HG02759 (cell line): ENCODE measurements around the gene ERAL1.
"Not testable (repeated sequence)": the region's sequence is repeated elsewhere in the genome, so short reads cannot be mapped to it uniquely, and the experiment has no call there.

Experiments used
- ATAC-seq: cut with Tn5 transposase; IDR thresholded peaks from one replicate; pipeline ENCODE4 v1.9.1; 2021; ENCODE audit warnings: mild to moderate bottlenecking, moderate library complexity; ENCODE audit not compliant: unreplicated experiment

The ERAL1 gene

GRCh38 chr17:28854457-28855335, at the start of gene ERAL1:
ERAL1 (plus strand) TSS chr17:28855016; CDS start chr17:28855035, 19 bp downstream.
- peak; percentile 98 for ATAC-seq

- no peak for ATAC-seq
These were observed 46.7 kb upstream of the ERAL1 start for GRCh38 chr17:28807925-28808634.

- ATAC-seq: no peak
These were observed 44.4 kb upstream of the ERAL1 start for GRCh38 chr17:28810437-28810836.

GRCh38 chr17:28811651-28812090, 43.1 kb upstream of the ERAL1 start:
- ATAC-seq: no peak

- ATAC-seq: peak; percentile 99
These were observed 42.6 kb upstream of the ERAL1 start for GRCh38 chr17:28812091-28812747.

GRCh38 chr17:28812748-28813377, 42.0 kb upstream of the ERAL1 start:
- ATAC-seq: no peak

GRCh38 chr17:28816540-28816939, 38.3 kb upstream of the ERAL1 start:
- ATAC-seq: no peak

GRCh38 chr17:28818819-28819221, 36.0 kb upstream of the ERAL1 start:
- ATAC-seq: no peak

GRCh38 chr17:28819582-28819981, 35.2 kb upstream of the ERAL1 start:
- no peak for ATAC-seq

GRCh38 chr17:28827672-28828071, 27.1 kb upstream of the ERAL1 start:
- no peak for ATAC-seq

GRCh38 chr17:28828294-28829040, 26.3 kb upstream of the ERAL1 start:
- ATAC-seq: no peak

- no peak for ATAC-seq
These were observed 20.4 kb upstream of the ERAL1 start for GRCh38 chr17:28834420-28834819.

GRCh38 chr17:28836541-28836940, 18.3 kb upstream of the ERAL1 start:
- ATAC-seq: not testable (repeated sequence)

- ATAC-seq: no peak
These were observed 15.6 kb upstream of the ERAL1 start for GRCh38 chr17:28839221-28839620.

- no peak for ATAC-seq
These were observed 12.9 kb upstream of the ERAL1 start for GRCh38 chr17:28841901-28842281.

- ATAC-seq: peak; percentile 92
These were observed 12.4 kb upstream of the ERAL1 start, which contains the start of gene FAM222B for GRCh38 chr17:28842282-28843012. FAM222B (minus strand) TSS chr17:28842790; CDS start chr17:28766667, 76,123 bp downstream.

- ATAC-seq: no peak
These were observed 11.0 kb upstream of the ERAL1 start for GRCh38 chr17:28843816-28844148.

- no peak for ATAC-seq
These were observed 8.6 kb upstream of the ERAL1 start for GRCh38 chr17:28846231-28846630.

- ATAC-seq: not testable (repeated sequence)
These were observed 8.1 kb upstream of the ERAL1 start for GRCh38 chr17:28846699-28847098.

- ATAC-seq: not testable (repeated sequence)
These were observed 6.1 kb upstream of the ERAL1 start for GRCh38 chr17:28848667-28849066.
